Lower lobe of right lung (tissue), 2 donors: ENCODE measurements around the gene SLX4. TPM values are rescaled to one million over a fixed set of nuclear protein-coding genes. Genes with fewer than 3 reads are reported as not detected.

Experiments
- ATAC-seq, 2 donors: fragments of 200-7000 bp; cut with Tn5 transposase; one replicate each; pipeline ENCODE4 v1.9.1; 2020 to 2022; ENCODE audit warnings: mild to moderate bottlenecking in 2 of 2, moderate library complexity in 2 of 2
- DNase-seq: peaks from one replicate; pipeline ENCODE4 v3.0.0-alpha.2; 2020
- H3K27ac ChIP-seq: fragments of 200-600 bp; one replicate; pipeline ENCODE4 v1.8.0; 2022
- H3K27me3 ChIP-seq: fragments of 200-600 bp; one replicate; pipeline ENCODE4 v1.8.0; 2022; ENCODE audit warnings: low read depth
- H3K36me3 ChIP-seq: fragments of 200-600 bp; one replicate; pipeline ENCODE4 v1.8.0; 2022; ENCODE audit warnings: mild to moderate bottlenecking
- H3K4me1 ChIP-seq: fragments of 200-600 bp; one replicate; pipeline ENCODE4 v1.8.0; 2022
- H3K4me3 ChIP-seq: fragments of 200-600 bp; one replicate; pipeline ENCODE4 v1.8.0; 2022; ENCODE audit warnings: mild to moderate bottlenecking
- H3K9me3 ChIP-seq: fragments of 200-600 bp; one replicate; pipeline ENCODE4 v1.8.0; 2022
- intact Hi-C: fragments of 100-400 bp; cut with DNase I; formaldehyde crosslinking; loops from one replicate; pipeline ENCODE4 v1.11.0; 2022
- total RNA-seq: library from RNA; stranded (reverse); fragmentation: NEBNext Ultra II Directional; extraction: Animal tissue kit (Norgen Biotek cat#: 25700); gene quantifications from one replicate; pipeline ENCODE4 v1.2.1, GENCODE V29; 2021
- TF ChIP-seq, protein P1 (sequence below): fragments of 200-600 bp; IDR thresholded peaks from one replicate; pipeline ENCODE4 v1.8.0; 2022; ENCODE audit warnings: antibody characterized with exemption, mild to moderate bottlenecking
- donor health status: DM: no; HTN: yes; CAD: no; lungs with severe emphysema.

SLX4 gene
- total RNA-seq, 1 donor from 2014 or later = 5.7 TPM

DNA sequence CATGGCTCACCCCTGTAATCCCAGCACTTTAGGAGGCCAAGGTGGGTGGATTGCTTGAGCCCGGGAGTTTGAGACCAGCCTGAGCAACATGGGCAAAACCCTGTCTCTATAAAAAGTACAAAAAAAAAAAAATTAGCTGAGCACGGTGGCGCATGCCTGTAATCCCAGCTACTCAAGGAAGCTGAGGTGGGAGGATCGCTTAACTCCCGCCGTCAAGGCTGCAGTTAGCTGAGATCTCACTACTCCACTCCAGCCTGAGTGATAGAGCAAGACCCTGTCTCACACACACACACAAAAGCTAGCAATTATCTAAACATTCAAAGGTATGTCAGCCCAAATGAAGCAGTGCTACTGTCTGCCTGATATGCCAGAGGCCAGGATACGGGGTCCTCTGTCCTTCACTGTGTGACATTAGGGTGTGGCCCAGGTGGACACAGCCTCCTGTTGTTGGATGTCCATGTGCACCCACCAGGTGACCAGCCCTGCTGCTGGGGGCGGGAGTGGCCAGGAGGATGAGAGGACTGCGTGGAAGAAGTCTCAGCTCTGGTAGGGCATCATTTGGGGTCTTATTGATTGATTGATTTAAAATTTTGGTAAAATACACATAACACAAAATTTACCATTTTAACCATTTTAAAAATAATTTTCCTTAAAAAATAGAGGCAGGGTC lies 38.1 kb downstream of the SLX4 start:
- DNase-seq (no peak), ATAC-seq (no peak)
- Histone ChIP-seq H3K4me3 (no peak overlapping the region), H3K27ac (no peak overlapping the region), H3K4me1 (no peaks in the 10 kb centered on the region), H3K9me3 (peaks cover 10% of the 10 kb centered on the region), H3K36me3 (no peaks in the 10 kb centered on the region), H3K27me3 (peaks cover 8% of the 10 kb centered on the region)
- TF ChIP-seq, protein P1, sequence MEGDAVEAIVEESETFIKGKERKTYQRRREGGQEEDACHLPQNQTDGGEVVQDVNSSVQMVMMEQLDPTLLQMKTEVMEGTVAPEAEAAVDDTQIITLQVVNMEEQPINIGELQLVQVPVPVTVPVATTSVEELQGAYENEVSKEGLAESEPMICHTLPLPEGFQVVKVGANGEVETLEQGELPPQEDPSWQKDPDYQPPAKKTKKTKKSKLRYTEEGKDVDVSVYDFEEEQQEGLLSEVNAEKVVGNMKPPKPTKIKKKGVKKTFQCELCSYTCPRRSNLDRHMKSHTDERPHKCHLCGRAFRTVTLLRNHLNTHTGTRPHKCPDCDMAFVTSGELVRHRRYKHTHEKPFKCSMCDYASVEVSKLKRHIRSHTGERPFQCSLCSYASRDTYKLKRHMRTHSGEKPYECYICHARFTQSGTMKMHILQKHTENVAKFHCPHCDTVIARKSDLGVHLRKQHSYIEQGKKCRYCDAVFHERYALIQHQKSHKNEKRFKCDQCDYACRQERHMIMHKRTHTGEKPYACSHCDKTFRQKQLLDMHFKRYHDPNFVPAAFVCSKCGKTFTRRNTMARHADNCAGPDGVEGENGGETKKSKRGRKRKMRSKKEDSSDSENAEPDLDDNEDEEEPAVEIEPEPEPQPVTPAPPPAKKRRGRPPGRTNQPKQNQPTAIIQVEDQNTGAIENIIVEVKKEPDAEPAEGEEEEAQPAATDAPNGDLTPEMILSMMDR = no peak
- intact Hi-C loops = no loop called here

DNA sequence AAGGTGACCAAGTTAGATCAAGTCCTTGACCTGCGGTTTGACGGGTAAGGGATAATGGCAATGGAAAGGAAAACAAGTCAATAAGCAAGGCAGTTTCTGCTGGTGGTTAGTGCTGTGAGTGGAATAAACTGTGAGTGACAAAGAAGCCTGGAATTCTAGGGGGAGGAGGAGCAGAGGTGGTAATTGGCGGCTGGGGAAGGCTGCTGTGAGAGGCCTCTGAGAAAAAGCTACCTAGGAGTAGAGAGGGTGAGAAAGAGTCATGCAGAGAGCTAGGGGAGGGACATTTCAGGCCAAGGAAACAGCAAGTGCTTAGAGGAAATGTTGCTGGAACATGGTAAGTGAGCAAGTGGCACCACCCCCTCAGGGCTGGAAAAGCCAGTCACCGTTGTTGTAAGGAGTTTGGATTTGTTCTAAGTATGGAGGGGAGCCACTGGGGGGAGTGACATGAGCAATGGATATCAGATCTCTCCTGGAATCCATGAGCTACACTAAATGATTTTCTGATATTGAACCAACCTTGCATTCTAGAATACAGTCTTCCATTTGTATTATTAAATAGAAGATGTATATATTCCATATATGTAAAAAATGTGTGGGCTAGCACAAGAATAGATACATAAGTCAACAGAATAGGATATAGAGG lies 40.9 kb downstream of the SLX4 start:
- Histone ChIP-seq H3K27ac (no peak overlapping the region), H3K4me3 (no peak overlapping the region), H3K27me3 (no peaks in the 10 kb centered on the region), H3K9me3 (peaks cover 10% of the 10 kb centered on the region), H3K4me1 (no peaks in the 10 kb centered on the region), H3K36me3 (no peaks in the 10 kb centered on the region)
- no peak for DNase-seq
- intact Hi-C loops = no loop called here
- TF ChIP-seq, protein P1 = no peak
- no peak for ATAC-seq

DNA sequence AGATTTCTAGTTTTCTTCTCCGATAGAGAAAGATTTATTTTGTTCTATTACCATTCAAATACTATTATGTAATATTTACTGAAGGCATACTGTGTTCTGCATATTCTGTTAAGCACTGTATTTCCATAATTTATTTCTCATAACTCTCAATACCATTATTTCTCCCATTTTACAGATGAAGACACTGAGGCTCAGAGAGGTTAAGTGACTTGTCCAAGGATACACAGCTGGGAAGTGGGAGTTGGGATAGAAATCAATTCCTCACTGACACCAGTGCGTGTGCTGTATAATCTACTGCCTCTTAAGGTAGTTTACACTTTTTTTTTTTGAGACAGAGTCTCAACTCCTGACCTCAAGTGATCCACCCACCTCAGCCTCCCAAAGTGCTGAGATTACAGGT lies 41.6 kb downstream of the SLX4 start:
- TF ChIP-seq, protein P1 = no peak
- Histone ChIP-seq H3K4me1 (no peaks in the 10 kb centered on the region), H3K9me3 (peaks cover 10% of the 10 kb centered on the region), H3K4me3 (no peak overlapping the region), H3K27ac (no peak overlapping the region), H3K27me3 (no peaks in the 10 kb centered on the region), H3K36me3 (peaks cover 4% of the 10 kb centered on the region)
- intact Hi-C loops = no loop called here
- DNase-seq = no peak
- ATAC-seq = no peak

DNA sequence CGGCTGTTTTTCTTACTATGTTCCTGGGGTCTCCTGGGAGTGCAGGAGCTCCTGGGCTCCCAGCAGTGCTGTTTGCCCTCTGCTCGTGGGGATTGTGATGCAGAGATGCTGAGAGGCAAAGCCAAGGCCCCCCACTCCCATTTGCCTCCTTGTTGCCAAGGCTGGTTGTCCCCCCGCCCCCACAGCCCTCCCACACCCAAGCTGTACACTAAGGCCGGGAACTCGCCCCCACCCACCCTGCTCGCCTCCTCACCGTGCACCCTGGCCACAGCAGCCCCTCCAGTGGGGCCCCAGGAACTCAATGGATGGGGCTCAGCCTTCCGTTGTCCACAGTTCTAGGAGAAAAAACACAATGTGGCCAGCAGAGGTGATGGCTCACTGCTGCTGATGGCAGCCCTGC lies 44.4 kb downstream of the SLX4 start:
- Histone ChIP-seq H3K4me3 (no peak overlapping the region), H3K27ac (no peak overlapping the region), H3K36me3 (peaks cover 23% of the 10 kb centered on the region), H3K27me3 (no peaks in the 10 kb centered on the region), H3K4me1 (no peaks in the 10 kb centered on the region), H3K9me3 (peaks cover 10% of the 10 kb centered on the region)
- TF ChIP-seq, protein P1 = no peak
- DNase-seq = no peak
- intact Hi-C loops = no loop called here
- ATAC-seq = no peak

DNA sequence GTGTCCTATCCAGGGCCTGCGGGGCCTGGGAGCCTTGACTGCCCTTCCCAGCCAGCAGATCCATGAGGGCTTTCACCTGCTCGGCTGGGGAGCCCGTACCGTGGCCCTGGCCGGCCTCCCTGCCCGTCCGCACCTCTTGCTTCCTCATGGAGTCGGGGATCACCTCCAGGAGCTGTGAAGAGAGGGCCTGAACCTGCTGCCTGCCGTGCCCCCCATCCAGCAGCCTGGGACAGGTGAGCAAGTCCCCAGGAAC lies 46.6 kb downstream of the SLX4 start:
- TF ChIP-seq, protein P1 = no peak
- no peaks in the 10 kb centered on the region for H3K27me3 ChIP-seq
- no peaks in the 10 kb centered on the region for H3K9me3 ChIP-seq
- intact Hi-C loops = no loop called here
- DNase-seq (no peak), ATAC-seq (peak in 1 of 2 donors; percentile 11)
- H3K36me3 ChIP-seq = peaks cover 30% of the 10 kb centered on the region
- no peak overlapping the region for H3K4me3 ChIP-seq
- no peaks in the 10 kb centered on the region for H3K4me1 ChIP-seq
- no peak overlapping the region for H3K27ac ChIP-seq
